Memory B cell (primary cell): Measurements from ENCODE around the gene UCP2.
"Not testable (repeated sequence)": the region's sequence is repeated elsewhere in the genome, so short reads cannot be mapped to it uniquely, and the experiment has no call there.

Source experiments
- ATAC-seq: fragments of 150-1000 bp; cut with Tn5 transposase; 2 replicates; pipeline ENCODE4 v1.10.0; 2021; ENCODE audit warnings: low read depth, mild to moderate bottlenecking, moderate library complexity
- DNase-seq, 2 donors: peaks; one replicate each; pipeline ENCODE4 v3.0.0; 2022; ENCODE audit warnings: low spot score in 2 of 2
- H3K27ac Mint-ChIP-seq: one replicate; pipeline ENCODE4 v1.8.0; 2022; ENCODE audit warnings: mild to moderate bottlenecking, moderate library complexity, mixed read lengths
- H3K27me3 Mint-ChIP-seq: one replicate; pipeline ENCODE4 v1.8.0; 2022; ENCODE audit warnings: mixed read lengths
- H3K36me3 Mint-ChIP-seq: one replicate; pipeline ENCODE4 v1.8.0; 2022; ENCODE audit warnings: mild to moderate bottlenecking, mixed read lengths
- H3K4me1 Mint-ChIP-seq: one replicate; pipeline ENCODE4 v1.8.0; 2022; ENCODE audit warnings: mixed read lengths
- H3K4me3 Mint-ChIP-seq: one replicate; pipeline ENCODE4 v1.8.0; 2022; ENCODE audit warnings: mild to moderate bottlenecking, moderate library complexity, mixed read lengths
- H3K9me3 Mint-ChIP-seq: one replicate; pipeline ENCODE4 v1.8.0; 2022; ENCODE audit warnings: mixed read lengths

UCP2 gene

DNA sequence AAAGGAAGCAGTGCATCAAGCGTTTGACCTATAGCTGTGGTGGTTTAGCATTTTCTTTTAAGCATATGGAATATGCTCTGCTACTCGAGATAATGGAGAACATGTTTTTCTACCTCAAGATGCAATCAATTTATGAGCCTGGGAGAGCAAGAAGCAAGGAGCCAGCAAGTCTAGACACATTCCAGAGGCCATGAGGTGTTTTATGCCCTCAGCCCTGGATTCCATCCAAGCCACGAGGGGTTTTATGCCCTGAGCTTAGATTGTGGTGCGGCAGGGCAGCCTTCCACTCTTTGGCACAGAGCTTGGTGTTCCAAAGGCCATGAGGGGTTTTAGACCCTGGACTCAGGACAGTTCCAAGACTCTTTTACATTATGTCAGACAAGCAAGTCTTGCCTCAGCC lies 43.5 kb downstream of the UCP2 start:
- Mint-ChIP-seq H3K36me3 (peaks cover 15% of the 10 kb centered on the region), H3K4me1 (no peaks in the 10 kb centered on the region)
- no peak for ATAC-seq

DNA sequence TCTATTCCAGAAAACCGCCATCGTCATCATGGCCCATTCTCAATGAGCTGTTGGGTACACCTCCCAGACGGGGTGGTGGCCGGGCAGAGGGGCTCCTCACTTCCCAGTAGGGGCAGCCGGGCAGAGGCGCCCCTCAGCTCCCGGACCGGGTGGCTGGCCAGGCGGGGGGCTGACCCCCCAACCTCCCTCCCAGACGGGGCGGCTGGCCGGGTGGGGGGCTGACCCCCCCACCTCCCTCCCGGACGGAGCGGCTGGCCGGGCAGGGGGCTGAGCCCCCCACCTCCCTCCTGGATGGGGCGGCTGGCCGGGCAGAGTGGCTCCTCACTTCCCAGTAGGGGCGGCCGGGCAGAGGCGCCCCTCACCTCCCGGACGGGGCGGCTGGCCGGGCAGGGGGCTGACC lies 46.6 kb downstream of the UCP2 start:
- H3K27ac Mint-ChIP-seq = not testable (repeated sequence)

More for the DNA sequence above, 43.5 kb downstream of the UCP2 start:
- no peak overlapping the region for H3K27ac Mint-ChIP-seq
- DNase-seq = no peak
- H3K9me3 Mint-ChIP-seq = peaks cover 9% of the 10 kb centered on the region
- no peaks in the 10 kb centered on the region for H3K27me3 Mint-ChIP-seq
- H3K4me3 Mint-ChIP-seq = no peak overlapping the region

DNA sequence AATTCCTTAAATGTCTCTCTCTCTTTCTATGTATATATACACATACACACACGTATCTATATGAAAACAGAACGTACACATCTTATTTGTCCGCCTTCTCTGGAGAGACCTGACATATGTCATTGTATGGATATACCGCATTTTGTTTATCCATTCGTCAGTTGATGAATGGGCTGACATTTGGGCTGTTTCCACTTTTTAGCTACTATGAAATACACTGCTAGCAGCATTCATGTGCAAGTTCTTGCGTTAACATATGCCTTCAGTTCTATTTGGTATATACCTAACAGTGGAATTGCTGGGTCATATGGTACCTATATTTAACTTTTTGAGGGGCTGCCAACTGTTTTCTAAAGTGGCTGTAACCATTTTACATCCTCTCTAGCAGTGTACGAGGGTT lies 49.9 kb downstream of the UCP2 start:
- Mint-ChIP-seq H3K27ac (no peak overlapping the region), H3K36me3 (peaks cover 19% of the 10 kb centered on the region), H3K4me3 (no peak overlapping the region), H3K9me3 (no peaks in the 10 kb centered on the region), H3K4me1 (no peaks in the 10 kb centered on the region), H3K27me3 (no peaks in the 10 kb centered on the region)
- ATAC-seq (no peak), DNase-seq (no peak)

More for the DNA sequence above, 46.6 kb downstream of the UCP2 start:
- H3K36me3 Mint-ChIP-seq = peaks cover 14% of the 10 kb centered on the region
- not testable (repeated sequence) for H3K9me3 Mint-ChIP-seq, H3K4me1 Mint-ChIP-seq, ATAC-seq, H3K4me3 Mint-ChIP-seq, H3K27me3 Mint-ChIP-seq, DNase-seq

DNA sequence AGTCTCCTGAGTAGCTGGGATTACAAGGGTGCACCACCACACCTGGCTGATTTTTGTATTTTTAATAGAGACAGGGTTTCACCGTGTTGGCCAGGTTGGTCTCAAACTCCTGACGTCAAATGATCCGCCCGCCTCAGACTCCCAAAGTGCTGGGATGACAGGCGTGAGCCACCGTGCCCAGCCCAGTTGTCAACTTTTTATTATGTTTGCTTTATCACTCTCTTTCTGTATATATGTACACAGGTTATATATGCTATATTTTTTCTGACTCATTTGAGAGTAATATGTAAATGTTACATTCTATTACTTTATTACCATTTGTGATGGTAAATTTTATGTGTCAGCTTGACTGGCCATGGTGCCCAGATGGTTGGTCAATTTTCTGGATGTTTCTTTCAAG lies 50.7 kb downstream of the UCP2 start:
- peaks cover 25% of the 10 kb centered on the region for H3K36me3 Mint-ChIP-seq
- H3K4me3 Mint-ChIP-seq = no peak overlapping the region
- H3K27me3 Mint-ChIP-seq = no peaks in the 10 kb centered on the region
- no peaks in the 10 kb centered on the region for H3K9me3 Mint-ChIP-seq
- no peaks in the 10 kb centered on the region for H3K4me1 Mint-ChIP-seq
- H3K27ac Mint-ChIP-seq = no peak overlapping the region
- DNase-seq (no peak), ATAC-seq (no peak)

DNA sequence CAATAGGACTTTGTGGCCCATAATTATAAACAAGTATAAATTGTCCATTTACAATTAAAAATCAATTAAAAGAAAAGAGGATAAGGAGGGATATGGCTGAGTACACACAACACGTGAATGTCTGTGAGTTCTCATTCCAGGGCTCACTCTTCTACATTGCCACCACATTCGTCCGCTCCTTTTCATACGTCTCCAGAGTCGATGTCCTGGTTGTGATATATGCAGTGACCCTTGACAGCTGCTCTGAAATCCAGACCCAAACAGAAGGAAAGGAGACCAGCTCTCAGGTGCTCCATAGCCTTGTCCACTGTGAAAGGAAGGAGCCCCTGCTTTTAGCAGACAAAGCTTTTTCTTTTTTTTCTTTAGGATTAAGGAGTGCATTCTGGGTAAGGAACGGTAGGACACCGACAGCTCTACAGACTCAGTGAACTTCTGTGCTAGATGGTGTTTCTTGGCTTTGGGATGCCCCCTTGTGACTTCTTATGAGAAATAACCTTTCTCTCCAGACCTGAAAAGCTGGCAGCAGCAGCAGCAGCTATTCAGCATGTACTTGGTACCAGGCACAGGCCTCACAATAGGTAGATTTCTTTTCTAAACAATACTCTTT lies 51.5 kb downstream of the UCP2 start:
- Mint-ChIP-seq H3K27me3 (no peaks in the 10 kb centered on the region), H3K4me1 (no peaks in the 10 kb centered on the region), H3K36me3 (peaks cover 27% of the 10 kb centered on the region), H3K4me3 (no peak overlapping the region), H3K9me3 (no peaks in the 10 kb centered on the region), H3K27ac (no peak overlapping the region)
- DNase-seq (no peak), ATAC-seq (no peak)

DNA sequence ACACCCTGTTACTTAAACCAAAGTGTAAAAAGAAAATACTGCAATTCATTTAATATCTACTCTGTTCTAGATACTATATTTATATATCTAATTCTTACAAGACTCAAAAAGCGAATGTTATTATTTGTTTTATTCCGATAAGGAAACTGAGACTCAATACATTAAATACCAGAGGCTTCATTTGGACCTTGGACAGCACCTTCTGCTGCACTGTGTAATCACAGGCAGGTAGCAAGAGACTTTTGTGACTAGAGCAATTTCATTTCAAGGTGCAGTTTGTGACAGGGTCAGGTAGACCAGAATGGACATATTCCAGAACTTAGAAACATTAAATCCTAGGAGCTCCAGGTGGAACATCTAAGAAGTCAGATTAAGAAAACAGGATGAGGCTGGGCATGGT lies 53.3 kb downstream of the UCP2 start:
- Mint-ChIP-seq H3K4me1 (no peaks in the 10 kb centered on the region), H3K27me3 (no peaks in the 10 kb centered on the region), H3K9me3 (no peaks in the 10 kb centered on the region), H3K27ac (no peak overlapping the region), H3K36me3 (peaks cover 27% of the 10 kb centered on the region), H3K4me3 (no peak overlapping the region)
- DNase-seq (no peak), ATAC-seq (no peak)
